ENCODE measurements around the gene WSCD2. TPM values are rescaled to one million over a fixed set of nuclear protein-coding genes. Genes with fewer than 3 reads are reported as not detected.

Gene WSCD2
- total and polyA plus RNA-seq, 2 experiments from 2014 or later = not detected

DNA sequence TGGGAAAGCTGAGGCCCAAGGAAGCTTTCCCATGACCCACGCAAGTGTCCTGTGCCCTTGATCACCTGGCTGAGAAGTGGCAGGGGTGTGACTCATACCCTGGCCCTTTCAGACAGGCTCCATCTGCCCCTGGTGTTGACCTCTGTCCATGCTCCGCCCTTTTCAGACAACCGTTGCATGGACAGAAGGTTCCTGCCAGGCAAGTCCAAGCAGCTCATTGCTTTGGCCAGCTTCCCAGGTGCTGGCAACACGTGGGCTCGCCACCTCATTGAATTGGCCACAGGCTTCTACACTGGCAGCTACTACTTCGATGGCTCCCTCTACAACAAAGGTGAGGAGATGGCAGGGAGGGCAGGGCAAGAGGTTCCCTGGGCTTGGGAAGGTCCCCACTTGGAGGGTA, 103.5 kb downstream of the WSCD2 start:
- H4K20me1 ChIP-seq (ENCODE audit: insufficient read depth) = no peaks in the 10 kb centered on the region
- TF ChIP-seq EZH2phosphoT487 (IDR thresholded peaks at IDR 0.05; ENCODE audit: insufficient read depth, low read depth) (no peak), EZH2 (IDR thresholded peaks at IDR 0.05; ENCODE audit: insufficient read depth, poor library complexity, severe bottlenecking) (no peak)
- H3K9me3 ChIP-seq (ENCODE audit: low read depth) = no peaks in the 10 kb centered on the region
- no peaks in the 10 kb centered on the region for H3K9me2 ChIP-seq (ENCODE audit: insufficient read depth)
- H3K36me3 ChIP-seq (ENCODE audit: low read depth) = no peaks in the 10 kb centered on the region
- H3K79me2 ChIP-seq (ENCODE audit: insufficient read depth) = no peaks in the 10 kb centered on the region
- H3K27ac ChIP-seq = no peak overlapping the region
- H3K4me1 ChIP-seq (ENCODE audit: insufficient read depth) = no peaks in the 10 kb centered on the region
- no peak overlapping the region for H3K4me2 ChIP-seq (ENCODE audit: unreplicated experiment)
- peaks cover 10% of the 10 kb centered on the region; the same call in 1 of the 2 replicates for H3K27me3 ChIP-seq (replicated peaks; ENCODE audit: insufficient read depth)
- H3K9ac ChIP-seq = no peak overlapping the region
- H2AFZ ChIP-seq = no peak overlapping the region
- H3K4me3 ChIP-seq = no peak overlapping the region
- DNase-seq = no peak
- 44 to 46% methylated on average over 6 of the region's 6 CpGs for WGBS, 2 experiments (ENCODE audit: low coverage in 1 of 2, low lambda C conversion rate in 2 of 2, missing lambda C conversion rate in 2 of 2)
- in situ Hi-C loops (cut with MboI) = no loop called here
- no peaks in the 10 kb centered on the region for H3F3A ChIP-seq (ENCODE audit: insufficient read depth)

DNA sequence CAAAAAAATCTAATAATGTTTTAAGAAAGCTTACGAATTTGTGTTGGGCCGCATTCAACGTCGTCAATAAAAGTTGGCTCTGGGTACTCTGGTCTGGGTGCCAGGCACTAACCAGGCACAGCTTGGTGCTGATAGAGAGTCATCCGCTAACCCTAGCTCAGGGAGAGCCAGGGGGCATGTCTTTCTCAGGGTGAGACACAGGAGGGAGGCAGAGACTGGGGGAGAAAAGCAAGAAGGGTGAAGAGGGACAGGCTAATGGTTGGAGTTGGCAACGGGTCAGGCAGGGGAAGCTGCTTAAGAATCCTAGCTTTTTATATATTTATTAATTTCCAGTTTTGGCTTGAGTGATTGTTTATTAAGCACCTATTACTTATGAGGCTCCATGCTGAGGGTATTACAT, 105.1 kb downstream of the WSCD2 start:
- Histone ChIP-seq H3K9me3 (ENCODE audit: low read depth) (no peaks in the 10 kb centered on the region), H3K36me3 (ENCODE audit: low read depth) (no peaks in the 10 kb centered on the region), H3K4me2 (ENCODE audit: unreplicated experiment) (no peak overlapping the region), H3K4me3 (no peak overlapping the region), H3K9me2 (ENCODE audit: insufficient read depth) (no peaks in the 10 kb centered on the region), H3F3A (ENCODE audit: insufficient read depth) (no peaks in the 10 kb centered on the region), H3K79me2 (ENCODE audit: insufficient read depth) (no peaks in the 10 kb centered on the region), H4K20me1 (ENCODE audit: insufficient read depth) (no peaks in the 10 kb centered on the region), H3K4me1 (ENCODE audit: insufficient read depth) (no peaks in the 10 kb centered on the region), H3K27me3 (replicated peaks; ENCODE audit: insufficient read depth) (peaks cover 10% of the 10 kb centered on the region; the same call in 1 of the 2 replicates), H3K27ac (no peak overlapping the region), H3K9ac (no peak overlapping the region), H2AFZ (no peak overlapping the region)
- in situ Hi-C loops (cut with MboI) = no loop called here
- TF ChIP-seq EZH2 (IDR thresholded peaks at IDR 0.05; ENCODE audit: insufficient read depth, poor library complexity, severe bottlenecking) = no peak
- TF ChIP-seq EZH2phosphoT487 (IDR thresholded peaks at IDR 0.05; ENCODE audit: insufficient read depth, low read depth) = no peak
- peak; percentile 40 for DNase-seq
- 17 to 21% methylated on average over 6 of the region's 6 CpGs for WGBS, 2 experiments (ENCODE audit: low coverage in 1 of 2, low lambda C conversion rate in 2 of 2, missing lambda C conversion rate in 2 of 2)

DNA sequence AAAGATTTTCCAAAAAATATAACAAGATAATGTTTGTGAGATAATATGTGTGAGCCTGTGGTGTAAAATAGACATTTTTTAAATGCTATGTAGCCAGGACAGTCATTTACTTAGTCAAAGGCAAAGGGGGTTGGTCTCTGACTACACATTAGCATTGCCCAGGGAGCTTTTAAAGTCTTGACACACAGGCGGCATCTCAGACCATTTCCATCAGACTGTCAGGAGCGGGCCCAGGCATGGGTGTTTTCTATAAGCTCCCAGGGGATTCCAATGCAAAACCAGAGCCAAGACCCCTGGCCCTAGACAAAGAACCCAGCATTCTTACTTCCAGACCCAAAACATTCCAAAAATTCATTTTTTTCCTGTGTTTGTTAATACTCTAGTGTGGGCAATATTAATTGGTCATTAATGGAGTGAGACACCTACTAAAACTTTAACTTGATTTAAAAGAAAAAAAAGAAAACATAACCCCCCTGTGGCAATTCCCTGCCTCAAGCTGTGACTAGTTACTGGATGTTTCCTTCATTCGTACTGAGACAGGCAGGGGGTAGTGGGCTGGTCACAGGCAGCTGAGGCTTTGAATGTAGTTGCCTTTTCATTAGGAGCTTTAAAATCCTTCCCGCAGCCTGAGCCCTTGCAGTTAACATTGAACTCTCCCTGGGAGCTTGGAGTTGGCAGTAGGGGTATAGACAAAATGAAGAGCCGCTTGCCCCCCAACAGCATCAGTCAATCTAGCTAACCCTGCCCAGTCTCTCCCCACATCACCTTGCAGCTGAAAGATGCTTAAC, 106.3 kb downstream of the WSCD2 start:
- DNase-seq = no peak
- H3K9me3 ChIP-seq (ENCODE audit: low read depth) = no peaks in the 10 kb centered on the region
- no peaks in the 10 kb centered on the region for H3K36me3 ChIP-seq (ENCODE audit: low read depth)
- H3K27ac ChIP-seq = no peak overlapping the region
- no peak overlapping the region for H3K4me3 ChIP-seq
- in situ Hi-C loops (cut with MboI) = no loop called here
- no peaks in the 10 kb centered on the region for H3K4me1 ChIP-seq (ENCODE audit: insufficient read depth)
- no peaks in the 10 kb centered on the region for H4K20me1 ChIP-seq (ENCODE audit: insufficient read depth)
- no peak overlapping the region for H3K4me2 ChIP-seq (ENCODE audit: unreplicated experiment)
- H2AFZ ChIP-seq = no peak overlapping the region
- TF ChIP-seq EZH2 (IDR thresholded peaks at IDR 0.05; ENCODE audit: insufficient read depth, poor library complexity, severe bottlenecking) (no peak), EZH2phosphoT487 (IDR thresholded peaks at IDR 0.05; ENCODE audit: insufficient read depth, low read depth) (no peak)
- H3K9ac ChIP-seq = no peak overlapping the region
- H3K27me3 ChIP-seq (replicated peaks; ENCODE audit: insufficient read depth) = 0 out of 2 replicates have a peak, but pooled peaks cover 10% of the 10 kb centered on the region
- no peaks in the 10 kb centered on the region for H3K9me2 ChIP-seq (ENCODE audit: insufficient read depth)
- WGBS, 2 experiments (ENCODE audit: low coverage in 1 of 2, low lambda C conversion rate in 2 of 2, missing lambda C conversion rate in 2 of 2) = 19 to 25% methylated on average over 5 of the region's 5 CpGs
- H3K79me2 ChIP-seq (ENCODE audit: insufficient read depth) = no peaks in the 10 kb centered on the region
- H3F3A ChIP-seq (ENCODE audit: insufficient read depth) = no peaks in the 10 kb centered on the region

DNA sequence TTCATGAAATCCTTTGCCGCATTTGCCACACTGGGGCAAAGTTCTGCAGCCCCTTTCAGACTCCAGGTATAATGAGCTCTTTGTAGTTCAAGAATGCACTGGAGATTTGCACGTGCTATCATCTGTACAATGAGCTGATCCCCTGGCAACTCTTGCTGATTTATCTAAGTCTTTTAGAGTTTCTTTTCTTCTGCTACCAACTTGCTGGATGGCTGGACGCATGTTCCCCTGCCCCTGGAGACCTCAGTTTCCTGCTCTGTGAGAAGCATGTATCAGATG, 106.8 kb downstream of the WSCD2 start:
- H3K9me3 ChIP-seq (ENCODE audit: low read depth) = no peaks in the 10 kb centered on the region
- H4K20me1 ChIP-seq (ENCODE audit: insufficient read depth) = no peaks in the 10 kb centered on the region
- in situ Hi-C loops (cut with MboI) = no loop called here
- no peak overlapping the region for H3K4me3 ChIP-seq
- DNase-seq = no peak
- H3K27ac ChIP-seq = no peak overlapping the region
- TF ChIP-seq EZH2 (IDR thresholded peaks at IDR 0.05; ENCODE audit: insufficient read depth, poor library complexity, severe bottlenecking) (no peak), EZH2phosphoT487 (IDR thresholded peaks at IDR 0.05; ENCODE audit: insufficient read depth, low read depth) (no peak)
- H2AFZ ChIP-seq = no peak overlapping the region
- no peaks in the 10 kb centered on the region for H3K9me2 ChIP-seq (ENCODE audit: insufficient read depth)
- H3K4me1 ChIP-seq (ENCODE audit: insufficient read depth) = no peaks in the 10 kb centered on the region
- no peak overlapping the region for H3K9ac ChIP-seq
- WGBS, 2 experiments (ENCODE audit: low coverage in 1 of 2, low lambda C conversion rate in 2 of 2, missing lambda C conversion rate in 2 of 2) = 12 to 19% methylated on average over 3 of the region's 3 CpGs
- H3F3A ChIP-seq (ENCODE audit: insufficient read depth) = no peaks in the 10 kb centered on the region
- H3K27me3 ChIP-seq (replicated peaks; ENCODE audit: insufficient read depth) = 0 out of 2 replicates have a peak, but pooled peaks cover 10% of the 10 kb centered on the region
- H3K36me3 ChIP-seq (ENCODE audit: low read depth) = no peaks in the 10 kb centered on the region
- H3K79me2 ChIP-seq (ENCODE audit: insufficient read depth) = no peaks in the 10 kb centered on the region
- no peak overlapping the region for H3K4me2 ChIP-seq (ENCODE audit: unreplicated experiment)
